Activated T-helper 1 cell treated with anti-CD3 and anti-CD28 coated beads, Interleukin-2, amount 50 U/mL, for 16 hours (primary cell): ENCODE data around the gene CTSO.

Experiments used
- DNase-seq, 2 donors: peaks; one replicate each; pipeline ENCODE4 v3.0.0-alpha.2; 2020; ENCODE audit warnings: low read depth in 1 of 2, low spot score in 1 of 2

The CTSO gene, protein sequence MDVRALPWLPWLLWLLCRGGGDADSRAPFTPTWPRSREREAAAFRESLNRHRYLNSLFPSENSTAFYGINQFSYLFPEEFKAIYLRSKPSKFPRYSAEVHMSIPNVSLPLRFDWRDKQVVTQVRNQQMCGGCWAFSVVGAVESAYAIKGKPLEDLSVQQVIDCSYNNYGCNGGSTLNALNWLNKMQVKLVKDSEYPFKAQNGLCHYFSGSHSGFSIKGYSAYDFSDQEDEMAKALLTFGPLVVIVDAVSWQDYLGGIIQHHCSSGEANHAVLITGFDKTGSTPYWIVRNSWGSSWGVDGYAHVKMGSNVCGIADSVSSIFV

DNA sequence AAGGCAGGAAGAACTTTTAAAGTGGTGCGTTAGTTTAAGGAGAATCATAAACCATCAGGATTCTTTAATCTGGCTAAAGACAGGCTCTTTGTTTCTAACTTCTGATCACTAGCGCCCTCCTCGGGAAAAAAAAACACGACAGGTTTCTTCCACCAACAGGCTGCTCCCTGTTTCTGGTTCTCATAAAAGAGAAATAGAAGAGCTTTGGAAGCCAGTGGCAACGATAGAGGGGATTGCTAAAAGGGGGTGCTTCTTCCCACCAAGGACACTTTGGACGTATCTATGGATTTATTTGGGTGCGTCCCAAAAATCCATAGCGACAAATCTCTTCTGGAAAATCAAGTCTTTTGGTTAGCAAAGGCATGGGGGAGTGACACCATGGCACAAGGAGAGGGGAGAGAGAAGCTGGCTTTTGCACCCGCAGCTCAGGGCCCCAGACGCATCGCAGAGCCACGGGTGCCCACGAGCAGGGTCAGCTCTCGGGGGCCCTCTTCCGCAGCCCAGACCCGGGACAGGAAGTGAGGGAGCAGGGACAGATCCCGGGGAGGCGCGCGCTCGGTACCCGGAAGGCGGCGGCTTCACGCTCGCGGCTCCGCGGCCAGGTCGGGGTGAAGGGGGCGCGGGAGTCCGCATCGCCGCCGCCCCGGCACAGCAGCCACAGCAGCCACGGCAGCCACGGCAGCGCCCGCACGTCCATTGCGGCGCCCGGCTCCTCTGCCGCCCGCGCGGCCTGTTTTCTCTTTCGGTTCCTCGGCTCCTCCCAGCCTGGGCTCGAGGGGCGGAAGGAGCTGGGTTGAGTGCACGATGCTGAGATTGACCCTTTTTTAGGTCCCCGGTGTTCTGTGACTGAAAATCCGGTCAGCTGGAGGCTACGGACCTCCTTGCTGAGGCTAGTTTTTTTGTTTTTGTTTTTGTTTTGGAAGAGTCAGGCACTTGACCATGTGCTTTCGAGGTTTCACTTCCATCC, at the start of gene CTSO:
Gene CTSO, minus strand, starts transcription at position 716 of the 967 bp plus-strand sequence. Its CDS starts 19 bp downstream, at position 697.
- peak; percentile 23 to 39 for DNase-seq

DNA sequence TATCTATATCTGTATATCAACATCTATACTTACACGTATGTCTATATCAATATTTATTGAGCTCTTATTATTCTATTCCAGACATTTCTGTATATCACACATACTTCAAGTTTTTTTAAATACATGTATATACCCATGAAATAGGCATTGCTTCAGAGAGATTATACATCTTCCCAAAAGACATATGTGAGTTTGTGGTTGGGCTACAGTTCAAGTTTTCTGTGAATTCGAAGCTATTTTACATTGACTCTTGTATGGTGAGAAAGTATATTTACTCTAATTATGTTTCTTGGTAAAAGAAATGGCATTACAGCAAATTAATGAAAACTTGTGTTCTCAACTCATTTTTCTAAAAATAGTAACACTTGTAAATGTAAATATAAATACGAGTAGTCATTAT, 46.8 kb upstream of the CTSO start:
- DNase-seq = no peak

DNA sequence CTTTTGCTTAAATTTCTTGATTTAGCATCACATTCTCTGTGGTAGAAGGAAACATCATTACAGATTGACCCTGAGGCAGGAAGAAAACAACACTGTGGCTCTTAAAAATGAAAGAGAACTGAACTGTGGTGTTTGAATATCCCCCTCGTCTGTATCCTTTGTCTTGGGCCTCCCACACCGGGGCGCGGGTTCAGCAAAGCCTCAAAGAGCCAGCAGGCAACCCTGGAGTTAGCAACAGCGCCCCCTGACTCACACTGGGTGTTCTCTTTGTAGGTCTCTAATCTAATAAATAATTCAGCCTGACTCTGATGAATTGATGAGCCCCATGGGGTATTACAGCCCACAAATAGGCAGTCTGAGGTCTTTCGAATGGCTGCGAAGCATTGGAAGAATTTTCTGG, 46.1 kb upstream of the CTSO start:
- no peak for DNase-seq

DNA sequence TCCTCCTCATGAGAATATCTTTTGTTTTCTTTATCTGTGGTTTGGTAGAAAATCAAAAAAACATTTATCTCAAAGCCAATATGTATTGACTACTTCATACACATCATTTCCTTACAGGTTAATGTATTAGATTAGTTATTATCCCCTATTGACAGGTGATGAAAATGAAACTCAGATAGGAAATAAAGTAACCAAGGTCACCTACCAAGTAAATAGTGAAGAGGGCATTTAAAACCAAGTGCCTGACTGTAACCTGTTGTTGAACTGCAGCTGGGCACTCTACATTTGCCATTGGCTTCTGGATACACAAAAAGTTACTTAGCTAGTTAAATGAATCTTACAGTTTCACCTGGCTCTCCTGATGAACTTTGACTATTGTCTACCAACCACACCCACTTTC, 41.4 kb upstream of the CTSO start:
- DNase-seq = no peak

DNA sequence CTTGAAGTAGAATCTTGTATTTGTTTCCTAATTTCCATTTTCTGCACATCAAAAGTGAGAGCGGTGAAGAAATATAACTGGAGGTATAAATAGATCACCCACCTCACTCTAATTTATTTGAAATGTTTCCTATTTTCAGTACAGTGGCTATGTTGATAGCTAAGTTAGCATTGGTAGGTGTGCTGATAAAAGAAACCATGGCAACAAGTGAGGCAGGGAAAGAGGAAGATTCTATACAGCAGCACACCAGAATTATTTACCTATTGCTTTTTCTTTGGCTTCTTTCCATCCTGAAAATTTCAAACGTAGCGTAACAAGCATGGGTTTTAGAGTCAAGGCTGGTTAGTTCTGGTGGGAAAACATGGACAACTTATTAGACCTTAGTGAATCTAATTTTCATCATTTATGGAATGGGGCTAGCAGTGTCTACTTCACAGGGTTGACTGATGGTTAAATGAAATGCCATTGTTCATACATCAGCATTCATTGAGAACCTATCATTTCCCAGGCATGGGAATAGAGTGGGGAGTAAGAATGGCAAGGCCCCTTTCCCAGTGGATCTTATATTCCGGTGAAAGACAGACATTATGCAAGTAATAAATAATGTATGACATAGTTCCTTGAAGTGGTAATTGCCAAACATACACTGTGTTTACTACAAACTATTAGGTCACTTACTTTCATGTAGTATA, 30.6 kb upstream of the CTSO start:
- no peak for DNase-seq

DNA sequence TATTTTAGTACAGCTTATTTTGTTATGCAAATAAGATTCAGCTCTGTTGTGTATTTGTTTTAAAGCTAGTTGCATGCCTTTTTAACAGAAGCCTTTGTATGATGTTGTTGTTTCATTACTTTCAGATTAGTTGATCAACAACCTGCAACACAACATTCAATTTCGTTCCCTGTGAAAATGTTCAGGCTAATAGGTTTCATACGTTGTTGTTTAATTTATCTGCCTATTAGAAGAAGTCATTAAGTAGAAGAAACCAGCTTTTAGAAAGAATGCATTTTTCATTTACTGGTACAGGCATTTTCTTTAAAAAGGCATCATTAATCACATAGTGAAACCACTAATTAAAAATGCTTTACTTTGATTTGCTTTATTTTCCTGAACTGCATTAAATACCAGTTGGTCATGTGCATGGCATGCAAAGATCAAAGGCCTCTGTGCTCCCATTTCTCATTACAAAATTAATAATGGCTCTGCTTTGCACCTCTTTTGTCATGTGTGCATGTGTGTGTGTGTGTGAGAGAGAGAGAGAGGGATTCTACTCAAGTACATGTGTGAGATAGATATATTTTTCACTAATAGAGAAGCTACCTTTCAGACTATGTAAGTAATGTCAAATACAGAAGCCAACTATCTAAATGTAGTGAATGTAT, 29.2 kb upstream of the CTSO start:
- no peak for DNase-seq

DNA sequence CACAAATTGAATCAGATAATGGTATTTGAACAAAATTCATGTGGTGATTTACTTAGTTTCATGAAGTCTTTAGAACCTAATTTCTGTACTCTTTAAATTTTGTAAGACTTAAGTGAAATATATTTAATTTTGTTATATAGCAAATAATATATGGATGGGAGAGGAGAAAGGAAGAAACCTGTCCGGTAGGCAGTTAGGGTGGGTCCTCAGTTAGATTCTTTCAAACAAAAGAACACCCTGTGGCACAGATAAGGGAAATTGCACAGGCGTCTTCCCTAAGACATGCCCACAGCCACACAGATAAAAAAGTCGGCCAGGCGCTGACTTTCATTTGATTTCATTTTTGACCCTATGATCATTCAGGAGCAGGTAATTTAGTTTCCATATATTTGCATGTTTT, 25.1 kb upstream of the CTSO start:
- DNase-seq = no peak

DNA sequence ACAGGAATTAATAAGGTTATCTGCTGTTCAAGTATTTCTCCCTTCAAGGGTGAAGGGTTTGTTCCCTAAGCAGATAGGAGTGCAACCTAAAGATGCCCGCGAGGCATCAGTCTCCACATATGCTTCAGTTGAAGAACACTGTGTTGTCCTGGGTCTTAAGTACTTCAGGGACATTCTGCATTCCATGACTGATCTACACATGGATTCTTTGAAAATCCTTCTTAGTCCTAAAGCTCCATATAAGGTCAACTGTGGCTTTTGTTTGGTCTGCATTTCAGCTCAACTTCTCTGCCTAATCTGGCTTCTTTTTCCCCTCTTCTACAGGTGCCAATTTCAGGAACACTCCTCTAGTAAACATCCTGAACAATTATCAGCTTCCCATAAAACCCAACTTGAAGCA, 21.8 kb upstream of the CTSO start:
- DNase-seq = no peak

DNA sequence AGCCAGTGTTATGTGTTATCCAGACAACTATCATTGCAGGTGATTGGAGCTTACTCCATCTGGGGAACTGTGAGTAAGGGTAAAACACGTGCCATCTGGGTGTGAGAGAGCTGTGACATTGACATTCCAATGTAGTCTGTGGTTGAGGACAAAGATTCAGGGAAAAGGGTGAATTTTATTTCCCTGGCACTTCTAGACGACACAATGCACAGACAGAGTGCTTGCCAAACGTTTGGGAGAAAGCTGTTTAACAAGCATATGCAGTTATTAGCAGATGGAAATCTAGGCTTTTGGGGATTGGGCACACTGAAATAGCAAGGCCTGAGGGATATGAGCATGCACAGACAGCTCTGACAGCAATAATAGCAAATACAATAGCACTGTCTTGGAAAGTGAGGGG, 21.3 kb upstream of the CTSO start:
- DNase-seq = no peak

DNA sequence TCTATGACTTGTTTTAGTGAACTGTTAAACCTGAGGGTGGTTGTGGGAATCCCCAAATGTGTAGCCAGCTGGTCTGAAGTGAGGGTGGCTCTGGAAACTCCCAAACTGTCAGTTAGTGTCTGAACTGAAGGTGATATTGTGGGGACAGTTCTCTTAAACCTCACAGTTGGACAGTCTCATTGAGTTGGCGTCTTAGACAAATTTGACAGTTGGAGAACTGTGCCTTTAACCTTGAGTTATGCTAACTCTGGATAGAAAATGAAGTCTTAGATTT, 20.7 kb upstream of the CTSO start:
- DNase-seq = no peak

DNA sequence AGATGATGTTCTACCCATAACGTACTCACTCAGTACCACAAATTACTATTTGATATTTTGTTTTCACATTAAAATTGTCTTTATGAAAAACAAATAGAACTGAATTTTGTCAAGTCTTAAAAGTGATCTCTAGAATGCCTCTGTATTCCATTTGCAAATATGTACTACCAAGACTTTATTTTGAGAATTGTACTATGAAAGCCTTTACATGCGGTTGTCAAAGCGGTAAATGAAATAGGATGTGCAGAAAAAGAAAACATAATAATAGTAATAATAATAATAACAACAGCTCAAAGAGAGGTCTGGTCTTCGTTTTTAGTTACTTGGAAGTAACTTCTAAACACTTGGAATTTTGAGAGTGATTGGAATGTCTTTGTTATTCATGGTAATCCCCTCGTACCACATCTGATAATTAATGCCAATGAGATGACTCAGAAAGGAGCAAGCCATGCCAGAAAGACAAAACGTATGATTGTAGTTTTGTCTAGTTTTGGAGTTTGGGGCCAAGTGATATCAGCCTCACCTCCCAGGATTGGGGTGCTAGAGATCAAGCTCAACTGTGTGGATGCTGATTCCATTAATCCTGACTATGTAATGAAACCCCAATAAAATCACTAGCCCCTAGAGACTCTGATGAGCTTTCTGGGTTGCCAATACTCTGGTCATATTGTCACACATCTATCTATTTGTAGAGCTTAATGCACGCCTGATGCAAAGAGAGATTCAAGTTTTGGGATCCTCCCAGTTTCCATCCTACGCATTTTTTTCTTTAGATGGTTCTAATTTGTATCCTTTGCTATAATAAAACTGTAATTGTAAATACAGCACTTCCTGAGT, 20.2 kb upstream of the CTSO start:
- DNase-seq = no peak

DNA sequence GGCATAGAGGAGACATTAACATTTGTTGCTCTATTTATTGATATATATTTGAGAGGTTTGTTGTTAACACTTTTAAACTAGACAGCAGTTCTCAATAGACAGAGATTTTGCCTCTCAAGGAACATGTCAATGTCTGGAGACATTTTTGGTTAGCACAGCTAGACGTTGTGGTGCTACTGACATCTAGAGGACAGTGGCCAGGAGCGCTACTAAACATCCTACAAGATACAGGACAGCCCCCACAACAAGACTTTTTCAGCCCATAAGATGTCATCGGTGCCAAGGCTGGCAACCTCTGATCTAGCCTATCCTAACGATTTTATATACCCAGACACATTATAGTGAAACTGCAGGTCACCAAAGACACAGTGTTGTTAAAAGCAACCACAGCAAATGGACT, 18.4 kb upstream of the CTSO start:
- DNase-seq = no peak

DNA sequence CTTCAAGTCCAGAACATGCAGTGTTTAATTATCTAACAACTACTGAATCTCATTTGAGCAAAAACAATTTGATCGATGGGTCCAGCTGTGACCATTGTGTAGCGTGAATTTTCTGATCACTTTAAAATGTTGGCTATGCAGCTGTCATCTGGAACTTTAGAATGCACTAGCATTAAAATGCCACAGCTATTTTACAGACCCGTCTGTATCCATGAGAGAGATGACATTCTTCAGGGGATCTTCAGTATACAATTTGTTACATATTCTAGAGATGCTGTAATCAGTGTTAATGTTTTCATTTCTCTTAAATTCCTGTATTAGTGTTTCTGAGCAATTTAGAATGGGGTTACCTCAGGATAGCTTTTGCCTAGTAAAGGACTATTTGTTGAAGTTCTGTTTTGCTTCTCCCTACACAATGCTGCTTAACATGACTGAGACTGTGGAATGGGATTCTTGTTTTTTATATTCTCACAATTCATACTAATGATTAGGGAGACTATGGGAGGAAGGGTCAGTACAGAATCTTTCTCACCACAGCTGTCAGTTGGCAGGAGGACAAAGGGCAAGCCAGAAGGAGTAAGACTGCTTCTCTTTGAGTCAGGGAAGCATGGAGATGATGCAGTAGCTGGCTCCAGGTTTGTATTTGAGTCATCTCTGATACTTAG, 13.2 kb upstream of the CTSO start:
- no peak for DNase-seq

DNA sequence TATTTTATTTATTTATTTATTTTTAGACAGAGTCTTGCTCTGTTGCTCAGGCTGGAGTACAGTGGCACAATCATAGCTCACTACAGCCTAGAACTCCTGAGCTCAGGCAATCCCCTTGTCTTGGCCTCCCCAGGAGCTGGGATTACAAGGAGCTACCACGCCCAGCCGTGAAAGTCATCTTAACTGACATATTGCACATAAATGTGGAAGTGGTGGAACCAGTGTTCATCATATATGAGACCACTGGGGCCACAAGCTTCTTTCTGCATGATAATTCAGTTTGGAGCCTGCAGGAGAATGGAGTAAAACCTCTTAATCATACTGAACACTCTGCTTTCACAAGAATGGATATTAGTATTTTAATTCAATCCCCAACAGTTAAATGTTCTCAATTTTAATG, 12.5 kb upstream of the CTSO start:
- no peak for DNase-seq

DNA sequence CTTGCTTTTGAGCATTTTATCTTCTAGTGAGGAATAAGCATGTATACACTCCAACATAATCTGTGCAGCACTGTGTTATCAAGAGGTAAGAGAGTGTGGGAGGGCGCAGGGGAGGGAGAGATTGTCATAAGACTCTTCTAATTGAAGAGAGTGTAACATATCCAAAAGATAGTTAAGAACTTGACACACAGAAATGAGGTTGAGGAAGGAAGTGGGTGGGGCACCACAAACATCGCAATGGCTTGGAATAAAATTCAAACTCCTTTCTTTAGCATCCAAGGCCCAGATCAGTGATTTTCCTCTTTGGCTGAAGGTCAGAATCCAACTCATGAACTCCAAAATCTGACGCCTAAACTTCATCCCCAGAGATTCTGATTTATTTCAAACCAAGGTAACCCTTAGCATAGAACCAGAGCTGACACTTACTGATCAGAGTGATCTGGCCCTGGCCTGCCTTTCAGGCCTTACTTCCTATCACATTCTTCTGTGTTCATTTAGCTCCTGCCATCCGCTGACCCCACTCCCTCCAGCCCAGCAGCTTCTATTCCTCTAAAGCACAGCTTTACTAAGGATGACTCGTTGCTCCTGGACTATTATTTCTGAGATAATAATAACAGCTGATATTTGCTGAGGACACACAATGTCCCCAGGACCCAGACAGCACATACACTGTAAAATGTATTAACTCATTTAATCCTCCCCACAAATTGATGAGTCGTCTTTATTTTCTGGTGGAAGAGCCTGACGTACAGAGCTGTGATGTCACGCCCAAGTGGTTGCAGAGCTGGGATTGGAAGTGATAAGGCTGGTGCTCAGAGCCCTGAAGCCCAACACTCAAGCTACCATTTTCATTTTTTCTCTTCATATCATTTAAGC, 10.6 kb upstream of the CTSO start:
- DNase-seq = no peak

DNA sequence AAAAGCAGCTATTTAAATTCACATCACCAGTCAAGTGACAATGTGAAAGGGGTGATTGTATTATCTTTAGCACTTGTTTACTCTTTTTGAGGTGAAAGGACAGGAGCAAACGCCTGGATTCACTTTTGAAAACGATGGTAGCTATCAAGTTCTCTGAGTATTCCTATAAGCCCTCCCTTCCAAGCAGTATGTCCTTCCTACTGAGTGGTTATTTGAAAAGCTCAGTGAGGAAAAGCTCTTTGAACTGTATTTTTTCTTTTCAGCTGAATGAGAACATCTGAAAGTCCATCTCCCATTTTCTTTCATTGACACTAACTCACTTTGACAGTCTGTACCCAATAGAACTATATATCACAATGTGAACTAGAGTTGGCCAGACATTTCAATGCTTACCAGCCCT, 9.1 kb upstream of the CTSO start:
- no peak for DNase-seq

DNA sequence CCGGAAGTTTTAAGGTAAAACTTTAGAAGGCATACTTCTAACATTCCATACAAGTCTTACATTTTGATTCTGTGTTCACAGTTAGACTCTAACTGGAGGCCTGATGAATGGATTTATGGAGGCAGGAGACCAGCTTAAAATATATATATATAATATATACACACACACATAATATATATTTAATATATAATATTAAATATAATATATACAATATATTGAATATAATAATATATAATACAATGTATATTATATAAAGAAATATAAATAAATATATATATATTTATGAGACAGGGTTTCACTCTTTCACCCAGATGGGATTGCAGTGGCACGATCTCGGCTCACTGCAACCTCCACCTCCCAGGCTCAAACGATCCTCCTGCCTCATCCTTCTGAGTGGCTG, 7.9 kb upstream of the CTSO start:
- DNase-seq = no peak

DNA sequence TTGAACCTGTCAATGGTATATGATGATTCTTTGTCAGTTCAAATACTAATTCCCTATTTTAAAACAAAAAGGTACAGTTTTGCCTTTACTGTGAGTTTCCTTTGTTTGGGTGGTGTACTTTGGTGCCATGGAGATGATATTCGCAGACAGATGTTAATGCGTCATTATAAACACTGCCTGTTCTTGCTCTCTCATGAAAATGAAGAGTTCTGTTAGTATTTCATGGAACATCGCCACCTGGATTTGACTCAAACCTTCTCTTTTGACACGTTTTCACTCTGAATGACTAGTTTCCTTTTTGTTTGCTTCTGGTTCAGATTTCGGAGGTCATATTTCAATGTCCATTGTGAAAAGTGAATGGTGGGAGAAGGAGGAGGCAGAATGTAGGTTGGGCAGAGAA, 6.9 kb upstream of the CTSO start:
- no peak for DNase-seq

DNA sequence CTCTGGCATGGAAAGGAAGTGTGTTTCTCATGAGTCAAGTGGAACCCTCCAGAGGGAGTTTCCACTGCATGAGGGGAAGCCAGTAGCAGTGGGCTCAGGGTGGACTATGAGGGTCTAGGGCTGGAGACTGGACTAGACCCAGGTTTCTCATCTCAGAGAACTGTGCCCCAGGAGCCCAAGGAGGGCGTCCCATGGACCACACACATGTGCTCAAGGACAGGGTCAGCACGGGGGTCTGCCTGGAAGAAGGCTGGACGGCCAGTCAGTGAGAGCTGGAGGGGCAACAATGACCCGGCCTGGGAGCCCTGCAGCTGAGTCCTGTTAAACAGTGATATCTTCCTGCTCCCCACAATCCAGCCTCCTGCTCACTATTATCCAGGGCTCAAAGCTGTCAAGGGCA, 5.8 kb upstream of the CTSO start:
- DNase-seq = no peak
